T47D (cell line): ENCODE measurements around the gene YPEL3.

Experiments used
- DNase-seq, 2 experiments: peaks; one replicate each; pipeline versions ENCODE4 v3.0.0 to v3.0.0-alpha.2; 2011 to 2012; ENCODE audit warnings: low read depth in 1 of 2, low spot score in 1 of 2
- JUND ChIP-seq: IDR thresholded peaks from 2 replicates; pipeline ENCODE4 v1.6.1; 2012; ENCODE audit warnings: low read depth
- in situ Hi-C: cut with HindIII; loops from 2 replicates; pipeline ENCODE4 v1.10.0; 2016; ENCODE audit warnings: low sequenced_read_pairs, low pct_unique_long_range_greater_than_20kb

Gene YPEL3

GRCh38 chr16:30096105-30096861 lies at the start of gene YPEL3:
TSS of gene YPEL3 (minus strand) at chr16:30096213. CDS start at chr16:30095482, 731 bp downstream.
- peak; percentile 92 to 99 for DNase-seq

GRCh38 chr16:30145657-30146056 lies 49.6 kb upstream of the YPEL3 start:
- in situ Hi-C loops = no loop called here
- no peak for TF ChIP-seq JUND
- no peak for DNase-seq

More at GRCh38 chr16:30096105-30096861, at the start of gene YPEL3:
- in situ Hi-C loops = no loop called here
- TF ChIP-seq JUND = no peak

GRCh38 chr16:30144917-30145316 lies 48.9 kb upstream of the YPEL3 start:
- in situ Hi-C loops = no loop called here
- no peak for DNase-seq
- TF ChIP-seq JUND = no peak

GRCh38 chr16:30144017-30144416 lies 48.0 kb upstream of the YPEL3 start:
- DNase-seq = no peak
- in situ Hi-C loops = no loop called here
- TF ChIP-seq JUND = no peak

- in situ Hi-C loops = no loop called here
- DNase-seq = no peak
- no peak for TF ChIP-seq JUND
Observed at GRCh38 chr16:30143347-30143702, 47.3 kb upstream of the YPEL3 start.

GRCh38 chr16:30142672-30143346 lies 46.8 kb upstream of the YPEL3 start:
- DNase-seq = peak in 1 of 2 experiments; percentile 66
- no peak for TF ChIP-seq JUND
- in situ Hi-C loops = no loop called here

- in situ Hi-C loops = no loop called here
- no peak for DNase-seq
- TF ChIP-seq JUND = no peak
Observed at GRCh38 chr16:30141750-30142149, 45.7 kb upstream of the YPEL3 start.

GRCh38 chr16:30139583-30140481 lies 43.8 kb upstream of the YPEL3 start:
- in situ Hi-C loops = no loop called here
- TF ChIP-seq JUND = no peak
- DNase-seq = peak in 1 of 2 experiments; percentile 45

- in situ Hi-C loops = no loop called here
Observed at GRCh38 chr16:30137897-30138296, 41.9 kb upstream of the YPEL3 start.

GRCh38 chr16:30136971-30137605 lies 41.1 kb upstream of the YPEL3 start:
- DNase-seq = no peak
- in situ Hi-C loops = no loop called here
- no peak for TF ChIP-seq JUND

More at GRCh38 chr16:30137897-30138296, 41.9 kb upstream of the YPEL3 start:
- no peak for TF ChIP-seq JUND
- no peak for DNase-seq

GRCh38 chr16:30132591-30132990 lies 36.6 kb upstream of the YPEL3 start:
- no peak for TF ChIP-seq JUND
- in situ Hi-C loops = no loop called here
- no peak for DNase-seq

- in situ Hi-C loops = no loop called here
- DNase-seq = no peak
- no peak for TF ChIP-seq JUND
Observed at GRCh38 chr16:30131869-30132475, 36.0 kb upstream of the YPEL3 start.
